Measurements from ENCODE around the gene CES1. TPM values are rescaled to one million over a fixed set of nuclear protein-coding genes. Genes with fewer than 3 reads are reported as not detected.
"Not testable (repeated sequence)": the region's sequence is repeated elsewhere in the genome, so short reads cannot be mapped to it uniquely, and the experiment has no call there.

The CES1 gene
- 10 to 100 TPM in 1 of 4 donors, 1 to 10 TPM in 2, under 1 TPM in 1; 0.86 to 15.3 (median 2.5) TPM for polyA plus RNA-seq (ENCODE audit: insufficient read length in 4 of 4)

DNA sequence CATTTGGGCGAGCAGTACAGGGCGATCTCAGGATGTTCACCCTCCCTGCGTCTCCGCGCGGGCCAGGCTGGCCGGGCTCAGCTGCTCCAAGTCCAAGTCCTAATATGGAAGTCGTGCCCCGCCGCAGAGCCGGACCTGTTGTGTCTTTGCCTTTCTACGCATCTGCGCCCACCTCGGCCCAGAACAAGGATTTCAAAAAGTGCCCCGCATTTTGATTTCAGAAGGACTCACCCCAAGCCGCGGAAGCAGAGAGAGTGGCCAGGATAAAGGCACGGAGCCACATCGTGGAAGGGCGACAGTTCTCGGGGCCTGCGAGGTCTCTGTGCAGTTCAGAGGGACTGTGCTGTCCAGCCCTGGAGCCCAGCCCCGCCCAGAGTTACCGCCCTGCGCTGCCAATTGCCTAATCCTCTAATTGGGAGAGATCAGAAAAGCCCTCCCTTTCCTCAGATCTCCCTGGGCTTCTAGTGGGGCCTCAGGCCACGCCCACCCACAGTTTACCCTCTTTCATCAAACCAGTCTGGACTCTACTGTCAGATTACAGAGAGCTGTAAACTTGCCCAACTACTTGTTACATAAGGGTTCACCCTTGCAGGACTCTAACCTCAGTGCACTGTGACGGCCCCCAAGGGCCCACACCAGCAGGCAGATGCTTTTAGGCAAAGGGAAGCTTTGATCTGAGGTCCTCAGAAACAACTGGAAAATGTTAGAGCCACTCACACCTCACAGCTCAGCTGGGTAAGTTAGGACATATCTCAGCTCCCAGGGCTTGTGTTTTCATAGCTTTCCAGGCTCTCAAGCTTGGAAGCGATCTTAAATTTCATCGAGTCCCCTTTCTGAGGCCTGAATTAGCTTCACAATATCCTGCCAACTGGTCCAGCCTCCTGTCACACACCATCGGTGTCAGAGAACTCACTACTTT lies at the start of gene CES1:
TSS of gene CES1 (minus strand) at position 324 of the 919 bp plus-strand sequence. CDS start at position 283, 41 bp downstream.
- peak in 1 of 4 donors; percentile 13 for DNase-seq (ENCODE audit: low read depth in 4 of 4, low spot score in 3 of 4)

DNA sequence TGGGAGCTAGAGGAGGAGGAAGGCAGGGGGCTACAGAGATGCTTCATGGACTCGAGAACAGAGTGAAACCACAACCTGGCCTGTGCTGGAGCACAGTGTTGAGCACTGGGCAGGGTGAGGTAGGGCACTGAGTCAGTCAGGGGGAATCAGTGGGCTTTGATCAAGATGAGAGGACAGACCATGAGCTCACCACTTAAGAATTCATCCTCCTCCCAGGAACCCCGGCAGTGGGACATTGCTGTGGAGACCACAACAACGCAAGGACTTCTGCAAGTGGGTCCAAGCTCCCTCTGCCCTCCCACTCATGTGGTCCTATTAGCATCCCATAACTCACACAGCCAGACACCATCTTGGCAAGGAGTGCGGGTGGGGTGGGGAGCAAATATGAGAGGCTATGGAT lies 44.0 kb upstream of the CES1 start:
- DNase-seq (ENCODE audit: low read depth in 4 of 4, low spot score in 3 of 4), result no peak

DNA sequence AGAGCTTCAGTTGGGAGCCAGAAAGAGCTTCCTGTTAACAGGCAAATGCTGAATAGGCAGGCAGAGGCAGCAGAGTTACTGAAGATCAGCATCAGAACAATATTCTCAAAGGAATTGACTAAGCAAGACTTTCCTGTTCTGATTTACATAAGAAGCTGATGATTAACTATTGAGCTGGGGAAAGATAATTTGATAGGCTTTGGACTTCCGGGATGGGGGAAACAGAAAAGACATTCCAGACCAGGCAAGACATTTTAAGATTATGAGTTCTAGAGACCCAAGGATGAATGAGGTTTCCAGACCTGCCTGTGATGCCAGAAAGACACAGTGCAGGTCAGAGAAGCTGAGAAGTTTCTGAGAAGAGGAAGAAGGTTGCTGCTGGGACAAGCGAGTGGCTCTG lies 42.4 kb upstream of the CES1 start, which contains the start of gene CES5A:
TSS of gene CES5A (minus strand) at position 101 of the 400 bp plus-strand sequence. CDS start 152 bp downstream, outside the sequence.
- DNase-seq (ENCODE audit: low read depth in 4 of 4, low spot score in 3 of 4), result no peak

DNA sequence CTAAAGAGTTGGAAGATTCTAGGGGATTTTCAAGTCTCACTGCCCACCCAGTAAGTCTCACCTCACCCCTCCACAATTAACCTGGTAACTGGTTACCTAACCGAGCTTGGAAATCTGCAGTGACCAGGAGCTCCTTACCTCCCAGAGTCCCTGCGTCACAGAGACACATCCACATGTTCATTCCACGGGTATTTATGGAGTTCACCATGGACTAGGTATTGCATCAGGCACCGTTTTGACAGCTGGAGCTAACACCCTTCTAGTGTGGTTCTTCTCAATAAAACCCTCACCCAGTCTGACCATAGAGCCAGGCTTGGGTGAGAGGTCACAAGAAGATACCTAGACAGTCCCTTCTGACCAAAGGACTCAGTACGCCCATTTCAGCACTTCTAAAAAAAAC lies 40.2 kb upstream of the CES1 start:
- DNase-seq (ENCODE audit: low read depth in 4 of 4, low spot score in 3 of 4), result no peak

DNA sequence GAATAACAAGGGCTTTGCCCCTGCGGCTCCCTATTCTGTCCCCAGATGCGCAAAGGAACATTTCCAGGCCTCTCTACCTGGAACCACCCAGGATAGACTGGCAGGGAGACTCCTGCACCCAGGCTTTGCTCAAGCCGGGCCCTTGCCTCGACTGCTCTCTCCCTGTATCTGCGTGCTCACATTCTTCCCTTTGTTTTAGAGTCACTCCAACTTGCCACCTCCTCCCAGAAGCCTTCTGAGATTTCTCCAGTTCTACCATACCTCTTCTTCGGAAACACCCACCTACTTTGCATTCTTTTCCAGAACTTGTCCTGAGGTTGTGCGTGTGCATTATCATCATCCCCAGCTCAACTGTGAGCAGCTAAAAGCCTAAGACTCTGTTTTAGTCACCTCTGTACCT lies 39.2 kb upstream of the CES1 start:
- no peak for DNase-seq (ENCODE audit: low read depth in 4 of 4, low spot score in 3 of 4)

DNA sequence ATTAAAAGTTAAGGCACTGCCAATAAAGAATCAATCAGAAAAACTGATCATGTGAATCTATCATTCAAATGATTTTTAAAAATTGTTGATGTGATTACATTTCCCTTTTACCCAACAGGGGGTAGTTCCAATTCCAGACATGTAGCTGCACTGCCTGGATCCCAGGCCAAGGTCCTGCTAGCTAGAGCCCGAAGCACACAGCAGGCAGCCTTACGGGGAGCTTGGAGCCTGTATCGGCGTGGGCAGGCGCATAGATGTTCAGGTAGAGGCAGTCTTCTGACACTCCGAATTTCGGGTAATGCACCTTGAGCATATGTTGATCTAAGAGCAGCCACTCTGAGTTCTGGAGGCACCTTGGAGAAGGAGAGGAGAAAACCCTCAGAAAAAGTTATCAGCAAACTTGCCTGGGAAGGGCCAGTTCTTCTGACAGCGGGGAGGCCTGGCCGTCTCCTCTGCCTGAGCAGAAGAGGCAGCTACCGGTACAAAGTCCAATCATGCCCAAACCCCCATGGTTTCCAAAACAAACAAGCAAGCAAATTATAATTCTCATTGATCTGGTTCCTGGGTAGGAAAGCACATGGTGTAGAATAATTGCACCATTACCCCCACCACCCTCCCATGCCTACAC lies 38.6 kb upstream of the CES1 start:
- DNase-seq (ENCODE audit: low read depth in 4 of 4, low spot score in 3 of 4), result no peak

DNA sequence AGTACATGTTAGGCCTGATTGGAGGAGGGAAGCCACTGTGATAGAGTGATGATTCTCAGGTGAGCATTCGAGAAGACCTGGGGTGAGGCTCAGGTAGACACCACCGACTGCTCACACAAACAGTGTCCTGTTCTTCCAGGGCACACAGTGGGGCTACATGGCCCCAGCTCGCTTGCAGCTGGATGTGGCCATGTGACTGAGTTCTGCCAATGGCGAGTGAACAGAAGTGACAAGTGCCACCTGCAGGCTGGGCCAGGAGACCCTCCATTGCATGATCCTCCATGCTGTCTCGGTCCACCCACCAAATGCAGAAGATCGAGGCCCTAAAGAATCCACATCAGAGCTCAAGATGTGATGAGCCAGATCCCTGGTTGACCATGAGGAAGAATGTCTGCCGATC lies 36.1 kb upstream of the CES1 start:
- DNase-seq (ENCODE audit: low read depth in 4 of 4, low spot score in 3 of 4), result no peak

DNA sequence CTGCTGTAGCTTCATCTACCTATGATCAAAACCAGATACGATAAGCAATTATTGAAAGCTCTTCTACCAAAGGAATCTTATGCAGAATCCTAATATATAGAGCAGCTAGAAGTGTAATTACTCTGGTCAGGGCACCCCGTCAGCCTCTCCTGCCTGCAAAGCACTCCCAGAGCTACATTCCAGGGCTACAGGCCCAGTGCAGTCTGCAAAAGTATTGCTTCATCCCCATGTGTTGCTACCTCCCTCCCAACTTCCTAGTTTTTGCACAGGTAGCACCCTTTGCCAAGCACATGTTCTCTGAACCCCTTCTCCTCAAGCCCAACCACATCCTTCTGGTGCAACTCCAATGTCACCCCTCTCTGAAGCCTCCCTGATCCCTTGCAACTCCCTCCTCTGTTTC lies 35.2 kb upstream of the CES1 start:
- DNase-seq (ENCODE audit: low read depth in 4 of 4, low spot score in 3 of 4), result no peak

DNA sequence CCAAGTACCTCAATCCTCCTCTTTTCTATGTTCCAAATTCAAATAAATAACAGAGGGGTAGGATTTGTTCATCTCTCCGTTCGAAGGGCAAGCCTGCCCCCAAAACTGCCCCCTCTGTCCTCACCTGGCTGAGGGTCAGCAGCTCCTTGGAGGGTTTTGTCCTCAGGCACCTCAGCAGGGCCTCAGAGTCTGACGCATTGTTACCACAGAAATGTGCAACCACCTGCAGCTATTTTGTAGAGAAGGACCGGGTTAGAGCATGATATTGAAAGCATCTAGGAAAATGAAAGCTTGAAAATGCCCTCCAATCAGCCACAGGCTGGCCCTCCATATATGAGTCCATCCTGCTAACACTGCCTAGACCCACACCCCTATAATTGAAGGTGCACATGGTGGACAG lies 28.4 kb upstream of the CES1 start:
- DNase-seq (ENCODE audit: low read depth in 4 of 4, low spot score in 3 of 4), result no peak

DNA sequence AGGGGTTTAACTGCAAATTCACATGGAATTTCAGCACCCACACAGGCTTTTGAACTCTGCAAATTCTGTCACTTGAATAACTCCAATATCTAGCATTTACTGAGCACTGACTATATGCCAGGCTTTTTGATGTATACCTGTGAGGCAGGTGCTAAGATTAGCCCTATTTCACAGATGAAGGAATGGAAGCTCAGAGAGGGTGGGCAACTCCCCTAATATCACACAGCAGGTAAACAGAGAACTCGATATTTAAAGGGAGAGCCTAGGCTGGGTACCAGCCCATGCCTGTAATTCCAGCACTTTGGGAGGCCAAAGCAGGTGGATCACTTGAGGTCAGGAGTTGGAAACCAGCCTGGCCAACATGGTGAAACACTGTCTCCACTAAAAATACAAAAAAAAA lies 24.8 kb upstream of the CES1 start:
- DNase-seq (ENCODE audit: low read depth in 4 of 4, low spot score in 3 of 4), result not testable (repeated sequence)

DNA sequence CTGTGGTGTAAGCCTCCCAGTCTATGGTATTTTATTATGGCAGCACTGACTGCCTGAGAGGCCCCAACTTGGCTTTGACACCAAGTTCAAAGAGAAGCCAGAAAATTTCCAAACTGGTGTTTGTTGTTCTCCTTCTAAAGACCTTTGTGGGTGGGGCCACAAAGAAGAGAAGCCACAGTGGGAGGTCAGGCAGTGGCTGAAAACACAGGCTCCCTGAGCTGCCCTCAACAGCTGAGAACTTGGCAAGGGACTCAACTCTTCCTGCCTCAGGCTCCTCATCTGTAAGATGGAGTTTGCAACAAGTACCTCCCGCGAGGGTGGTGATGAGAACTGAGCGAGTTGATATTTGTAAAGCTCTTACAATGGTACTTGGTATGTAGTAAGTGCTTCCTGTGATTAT lies 24.1 kb upstream of the CES1 start:
- DNase-seq (ENCODE audit: low read depth in 4 of 4, low spot score in 3 of 4), result no peak

DNA sequence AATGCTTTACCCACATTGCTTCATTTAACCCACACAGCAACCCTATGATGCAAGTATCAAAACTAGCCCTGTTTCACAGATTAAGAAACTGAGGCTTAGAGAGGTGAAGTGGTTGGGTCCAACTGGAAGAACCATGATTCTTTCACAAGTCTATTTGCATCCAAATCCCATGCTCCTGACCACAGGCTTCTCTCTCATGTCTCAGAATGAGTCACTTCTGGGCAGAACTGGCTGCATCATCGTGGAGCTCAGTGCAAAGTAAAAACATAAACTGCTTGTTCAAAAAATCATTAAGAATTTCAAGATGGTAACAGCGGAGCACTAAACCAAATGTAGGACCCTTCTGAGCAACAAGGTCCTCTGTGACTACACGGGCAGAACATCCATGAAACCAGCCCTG lies 20.2 kb upstream of the CES1 start:
- no peak for DNase-seq (ENCODE audit: low read depth in 4 of 4, low spot score in 3 of 4)

DNA sequence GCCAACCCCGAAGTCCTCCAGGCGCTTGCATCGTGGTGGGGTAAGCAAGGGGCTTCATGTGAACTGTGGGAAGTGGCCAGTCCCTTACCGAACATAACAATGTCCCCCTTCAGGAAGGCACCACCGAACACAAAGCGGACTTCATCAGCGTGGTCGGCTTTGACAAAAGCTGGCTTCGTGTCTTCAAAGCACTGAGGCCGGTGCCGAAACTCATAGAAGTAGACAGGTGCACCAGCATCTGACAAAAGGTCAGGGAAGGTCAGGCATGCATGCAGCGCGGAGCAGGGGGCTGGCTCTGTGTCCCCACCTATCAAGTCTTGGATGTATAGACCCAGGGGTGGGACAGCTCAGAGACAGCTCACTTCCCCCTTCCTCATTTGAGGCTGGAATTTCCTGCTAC lies 16.6 kb upstream of the CES1 start:
- DNase-seq (ENCODE audit: low read depth in 4 of 4, low spot score in 3 of 4), result no peak

DNA sequence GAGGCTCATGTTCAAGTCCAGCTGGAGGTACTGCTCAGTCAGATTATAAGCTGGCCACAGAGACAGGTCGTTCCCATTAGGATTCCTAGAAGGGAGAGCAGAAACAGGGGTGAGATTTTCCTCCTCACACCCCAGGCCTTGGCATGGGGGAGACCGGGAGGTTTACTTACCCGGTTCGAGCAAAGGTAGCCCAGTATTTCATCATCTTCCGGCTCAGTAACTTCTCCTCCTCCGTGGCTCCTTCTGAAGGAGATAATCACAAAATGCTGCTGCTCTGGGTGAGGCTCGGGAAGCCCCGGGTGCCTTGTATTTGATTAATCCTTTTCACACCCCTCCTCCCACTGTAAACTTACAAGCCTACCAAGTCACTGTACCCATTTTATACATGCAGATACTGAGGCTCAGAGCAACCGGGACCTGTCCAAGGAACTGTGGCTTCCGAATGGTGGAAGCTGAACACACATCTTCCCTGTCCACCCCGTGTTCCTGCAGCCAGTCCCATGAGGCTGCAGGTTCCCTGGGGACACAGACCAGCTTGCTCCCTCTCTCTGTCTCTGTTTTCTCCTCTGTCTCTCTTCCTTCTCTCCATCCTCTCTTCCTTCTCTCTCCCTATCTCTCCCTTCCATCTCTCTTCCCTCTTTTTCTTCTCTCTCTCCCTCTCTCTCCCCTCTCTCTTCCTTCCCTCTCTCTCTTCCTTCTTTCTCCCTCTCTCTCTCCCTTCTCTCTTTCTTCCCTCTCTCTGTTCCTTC lies 13.9 kb upstream of the CES1 start:
- no peak for DNase-seq (ENCODE audit: low read depth in 4 of 4, low spot score in 3 of 4)

DNA sequence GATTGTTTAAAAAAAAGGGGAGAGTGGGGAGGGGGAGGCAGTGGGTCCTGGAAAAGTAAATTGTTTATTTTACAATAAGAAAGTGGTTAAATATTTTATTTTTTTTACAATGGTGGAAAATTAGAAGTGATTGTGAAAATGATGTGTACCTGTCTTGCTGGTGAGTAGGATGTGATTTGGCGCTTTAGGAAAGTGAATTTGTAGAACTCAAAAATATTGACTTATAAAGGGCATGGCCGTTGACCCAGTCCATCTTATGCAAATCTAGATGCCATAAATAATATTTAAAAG lies 10.2 kb upstream of the CES1 start:
- DNase-seq (ENCODE audit: low read depth in 4 of 4, low spot score in 3 of 4), result no peak

DNA sequence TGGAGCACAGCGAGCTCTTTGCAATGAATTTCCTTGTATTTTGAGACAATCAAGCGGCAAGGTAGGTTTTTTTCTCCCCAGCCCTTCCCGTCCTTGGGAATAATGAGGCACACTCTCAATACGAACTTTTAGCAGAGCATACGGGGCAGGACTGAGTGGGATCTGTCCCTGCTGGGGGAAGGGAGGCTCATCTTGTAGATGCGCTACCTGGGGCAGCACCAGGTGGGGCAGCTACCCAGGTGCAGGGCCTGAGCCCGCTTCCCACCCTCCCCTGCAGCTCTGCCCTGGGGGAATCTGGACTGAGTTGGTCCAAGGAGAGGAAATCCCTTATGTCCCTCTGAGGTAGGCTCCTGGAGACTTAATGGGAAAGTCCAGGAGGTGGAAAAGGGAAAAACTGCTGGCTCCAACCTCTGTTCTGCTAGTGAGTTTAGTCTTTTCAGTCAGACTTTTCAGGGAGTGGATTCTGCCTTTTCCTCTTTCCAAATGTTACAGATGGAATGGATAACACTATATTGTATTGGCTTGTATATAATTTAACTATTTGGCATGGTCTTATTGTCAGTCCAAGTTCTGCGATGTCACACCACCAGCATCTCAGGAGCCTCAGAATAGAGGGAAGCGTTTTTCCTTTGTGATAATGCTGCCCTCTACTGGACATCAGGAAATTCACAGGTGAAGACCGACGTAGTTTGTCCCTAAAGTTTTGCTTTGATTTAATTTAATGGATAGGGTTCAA lies 9.6 kb upstream of the CES1 start:
- DNase-seq (ENCODE audit: low read depth in 4 of 4, low spot score in 3 of 4), result peak; percentile 13 to 25 (median 14)

DNA sequence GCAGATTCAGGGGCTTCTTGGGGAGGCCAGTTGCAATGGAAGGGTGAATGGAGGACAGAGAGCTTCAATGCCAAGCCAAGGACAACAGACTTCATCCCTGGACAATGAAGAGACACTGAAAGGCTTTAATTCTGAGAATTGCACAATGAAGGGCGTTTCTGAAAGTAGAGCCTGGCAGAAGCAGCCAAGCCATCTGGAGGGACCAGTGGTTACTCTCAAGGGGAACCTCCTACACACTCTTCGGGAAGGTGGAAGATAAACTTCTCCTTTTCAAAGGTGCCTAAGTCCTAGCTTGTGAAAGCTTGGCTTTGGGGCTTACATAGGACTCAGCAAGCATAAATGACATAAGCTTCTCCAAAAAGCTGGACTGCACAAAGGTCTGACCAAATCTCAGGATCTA lies 6.2 kb upstream of the CES1 start:
- DNase-seq (ENCODE audit: low read depth in 4 of 4, low spot score in 3 of 4), result no peak

DNA sequence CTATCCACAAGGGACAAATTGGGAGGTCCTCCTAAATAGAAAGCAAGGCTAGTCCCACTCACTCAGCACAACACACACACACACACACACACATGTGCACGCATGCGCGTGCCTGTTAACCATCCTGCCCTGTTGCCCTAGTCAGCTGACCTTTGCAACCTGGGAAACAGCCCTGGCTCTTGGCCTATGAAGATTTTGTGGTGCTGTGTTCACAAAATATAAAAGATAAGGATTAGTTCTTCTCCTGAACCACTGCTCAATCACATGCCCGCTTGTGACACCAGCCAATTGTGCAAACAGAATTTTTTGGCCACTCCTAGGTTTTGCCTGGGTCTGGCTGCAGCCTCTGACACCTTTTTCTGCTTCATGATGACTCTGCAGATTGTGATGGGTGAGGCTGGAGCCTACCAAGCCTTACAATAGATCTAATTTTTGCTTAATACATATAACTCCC lies 3.3 kb upstream of the CES1 start:
- no peak for DNase-seq (ENCODE audit: low read depth in 4 of 4, low spot score in 3 of 4)

DNA sequence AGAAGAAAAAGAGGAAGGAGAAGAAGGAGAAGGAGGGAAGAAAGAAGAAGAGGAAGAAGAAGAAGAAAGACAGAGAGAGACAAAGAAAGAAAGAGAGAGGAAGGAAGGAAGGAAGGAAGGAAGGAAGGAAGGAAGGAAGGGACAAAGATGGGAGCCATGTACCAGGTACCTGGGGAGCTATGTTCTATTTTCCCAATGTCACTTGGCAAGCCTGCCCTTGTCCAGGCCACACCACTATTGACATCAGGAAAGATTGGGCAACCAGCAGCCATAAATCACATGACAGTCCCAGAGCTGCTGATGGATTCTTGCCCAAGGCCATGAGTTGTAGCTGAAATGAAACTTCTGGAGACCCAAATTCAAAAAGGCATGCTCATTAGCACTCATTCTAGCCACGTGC lies 2.7 kb upstream of the CES1 start:
- DNase-seq (ENCODE audit: low read depth in 4 of 4, low spot score in 3 of 4), result no peak

DNA sequence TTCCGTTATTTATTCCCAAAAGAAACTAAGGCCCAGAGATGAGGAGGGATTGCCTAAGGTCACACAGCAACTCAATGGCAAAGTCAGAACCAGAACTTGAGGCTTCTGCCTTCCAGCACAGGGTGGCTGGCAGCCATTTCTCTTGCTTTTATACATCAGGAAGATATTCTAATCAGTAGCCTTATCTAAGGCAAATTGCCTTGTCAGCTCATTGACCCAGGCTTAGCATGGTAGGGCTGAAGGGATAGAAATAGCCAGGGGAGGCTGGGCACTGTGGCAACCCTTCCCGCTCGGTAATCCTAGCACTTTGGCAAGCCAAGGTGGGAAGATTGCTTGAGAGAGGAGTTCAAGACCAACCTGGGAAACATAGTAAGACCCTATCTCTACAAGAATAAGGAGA lies 2.3 kb upstream of the CES1 start:
- not testable (repeated sequence) for DNase-seq (ENCODE audit: low read depth in 4 of 4, low spot score in 3 of 4)

DNA sequence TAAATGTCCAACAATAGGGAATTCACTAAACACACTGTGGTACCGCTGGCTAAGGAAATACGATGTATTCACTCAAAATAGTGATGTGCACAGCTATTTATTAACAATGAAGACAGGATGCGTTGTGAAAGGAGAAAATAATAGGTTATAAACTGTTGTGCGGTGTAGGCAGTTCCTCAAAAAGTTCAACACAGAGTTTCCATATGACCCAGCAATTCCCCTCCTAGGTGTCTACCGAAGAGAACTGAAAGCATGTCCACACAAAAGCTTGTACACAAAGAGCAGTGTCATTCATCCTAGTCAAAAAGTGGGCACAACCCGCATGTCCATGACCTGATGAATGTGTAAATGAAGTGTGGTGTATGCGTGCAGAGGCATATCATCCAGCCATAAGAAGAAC lies 1.2 kb upstream of the CES1 start:
- no peak for DNase-seq (ENCODE audit: low read depth in 4 of 4, low spot score in 3 of 4)

Measured in right renal pelvis (tissue), 4 donors.